ENCODE data around the gene FARS2. TPM values are rescaled to one million over a fixed set of nuclear protein-coding genes. Genes with fewer than 3 reads are reported as not detected.

The FARS2 gene
- total RNA-seq, 4 donors from 2014 or later: 10.6 to 24.9 (median 15.2) TPM

DNA sequence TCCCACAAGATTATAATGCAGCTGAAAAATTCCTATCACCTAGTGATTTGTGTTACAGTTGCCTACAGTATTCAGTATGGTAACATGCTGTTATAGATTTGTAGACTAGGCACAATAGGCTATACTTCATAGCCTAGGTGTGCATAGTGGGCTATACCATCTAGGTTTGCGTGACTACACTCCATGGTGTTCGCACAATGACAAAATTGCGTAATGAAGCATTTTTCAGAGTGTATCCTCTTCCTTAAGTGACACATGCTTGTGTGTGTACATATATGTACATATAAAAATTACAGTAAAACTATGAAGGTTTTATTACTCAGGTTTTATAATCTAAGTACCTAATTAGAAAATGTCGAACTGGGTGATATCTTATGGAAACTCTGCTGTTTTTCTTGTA, 133.0 kb downstream of the FARS2 start:
- no peak overlapping the region for H3K27ac ChIP-seq (replicated peaks in 1 of 4)
- H3K4me1 ChIP-seq: no peaks in the 10 kb centered on the region
- intact Hi-C loops (cut with DNase I): no loop called here
- no peak for DNase-seq (ENCODE audit: extremely low spot score)
- no peaks in the 10 kb centered on the region for H3K27me3 ChIP-seq
- no peak overlapping the region for H3K4me3 ChIP-seq
- H3K36me3 ChIP-seq: no peaks in the 10 kb centered on the region
- WGBS: 96% methylated on average over 4 of the region's 4 CpGs
- TF ChIP-seq POLR2AphosphoS5 (IDR thresholded peaks at IDR 0.05): no peak
- no peak for TF ChIP-seq EP300 (IDR thresholded peaks at IDR 0.05)
- TF ChIP-seq, protein P1, sequence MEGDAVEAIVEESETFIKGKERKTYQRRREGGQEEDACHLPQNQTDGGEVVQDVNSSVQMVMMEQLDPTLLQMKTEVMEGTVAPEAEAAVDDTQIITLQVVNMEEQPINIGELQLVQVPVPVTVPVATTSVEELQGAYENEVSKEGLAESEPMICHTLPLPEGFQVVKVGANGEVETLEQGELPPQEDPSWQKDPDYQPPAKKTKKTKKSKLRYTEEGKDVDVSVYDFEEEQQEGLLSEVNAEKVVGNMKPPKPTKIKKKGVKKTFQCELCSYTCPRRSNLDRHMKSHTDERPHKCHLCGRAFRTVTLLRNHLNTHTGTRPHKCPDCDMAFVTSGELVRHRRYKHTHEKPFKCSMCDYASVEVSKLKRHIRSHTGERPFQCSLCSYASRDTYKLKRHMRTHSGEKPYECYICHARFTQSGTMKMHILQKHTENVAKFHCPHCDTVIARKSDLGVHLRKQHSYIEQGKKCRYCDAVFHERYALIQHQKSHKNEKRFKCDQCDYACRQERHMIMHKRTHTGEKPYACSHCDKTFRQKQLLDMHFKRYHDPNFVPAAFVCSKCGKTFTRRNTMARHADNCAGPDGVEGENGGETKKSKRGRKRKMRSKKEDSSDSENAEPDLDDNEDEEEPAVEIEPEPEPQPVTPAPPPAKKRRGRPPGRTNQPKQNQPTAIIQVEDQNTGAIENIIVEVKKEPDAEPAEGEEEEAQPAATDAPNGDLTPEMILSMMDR (IDR thresholded peaks at IDR 0.05): no peak
- no peak for TF ChIP-seq POLR2A (IDR thresholded peaks at IDR 0.05; ENCODE audit: low read depth)
- no peaks in the 10 kb centered on the region for H3K9me3 ChIP-seq

DNA sequence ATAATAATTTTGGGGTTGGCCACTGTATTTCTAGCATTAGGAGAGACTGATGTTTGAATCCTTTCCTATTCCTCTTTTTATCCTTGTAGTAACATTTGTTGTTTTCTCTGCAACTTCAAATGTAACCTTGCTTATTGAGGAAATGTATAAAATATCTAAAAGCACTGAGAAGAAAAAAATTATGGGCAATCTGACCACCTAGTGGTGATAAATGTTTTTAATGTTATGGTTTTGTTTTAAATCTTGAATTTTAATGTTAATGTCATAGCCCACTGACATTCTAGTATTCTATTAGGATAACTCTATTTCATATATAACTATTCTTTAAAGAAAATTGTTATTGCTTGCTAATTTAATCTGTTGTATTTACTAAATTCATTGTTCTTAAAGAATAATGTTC, 134.4 kb downstream of the FARS2 start:
- Histone ChIP-seq H3K27ac (replicated peaks in 1 of 4) (no peak overlapping the region), H3K36me3 (no peaks in the 10 kb centered on the region), H3K4me1 (no peaks in the 10 kb centered on the region), H3K27me3 (no peaks in the 10 kb centered on the region), H3K4me3 (no peak overlapping the region), H3K9me3 (no peaks in the 10 kb centered on the region)
- no peak for DNase-seq (ENCODE audit: extremely low spot score)
- TF ChIP-seq POLR2A (IDR thresholded peaks at IDR 0.05; ENCODE audit: low read depth) (no peak), POLR2AphosphoS5 (IDR thresholded peaks at IDR 0.05) (no peak), EP300 (IDR thresholded peaks at IDR 0.05) (no peak)
- intact Hi-C loops (cut with DNase I): no loop called here

- Histone ChIP-seq H3K27me3 (no peaks in the 10 kb centered on the region), H3K9me3 (peaks cover 0 to 8% (median 4%) of the 10 kb centered on the region in 4 donors), H3K36me3 (no peaks in the 10 kb centered on the region), H3K4me1 (no peaks in the 10 kb centered on the region), H3K27ac (replicated peaks in 1 of 4) (no peak overlapping the region), H3K4me3 (no peak overlapping the region)
- 63% methylated on average over 1 of the region's 1 CpG for WGBS
- TF ChIP-seq POLR2A (IDR thresholded peaks at IDR 0.05; ENCODE audit: low read depth): no peak
- TF ChIP-seq, protein P1 (IDR thresholded peaks at IDR 0.05): peak; percentile 22 to 49 (median 22)
- intact Hi-C loops (cut with DNase I): loop anchor here (2.0 kb wide), 1 partner anchor 254 kb away; no protein-coding TSS in a partner anchor
- DNase-seq (ENCODE audit: extremely low spot score): no peak
Observed at GRCh38 chr6:5398530-5398929, 137.2 kb downstream of the FARS2 start.

- 91% methylated on average over 2 of the region's 2 CpGs for WGBS
- Histone ChIP-seq H3K36me3 (no peaks in the 10 kb centered on the region), H3K4me3 (no peak overlapping the region), H3K27ac (replicated peaks in 1 of 4) (no peak overlapping the region), H3K4me1 (no peaks in the 10 kb centered on the region), H3K27me3 (no peaks in the 10 kb centered on the region), H3K9me3 (peaks cover 0 to 8% (median 4%) of the 10 kb centered on the region in 4 donors)
- no peak for TF ChIP-seq EP300 (IDR thresholded peaks at IDR 0.05)
- no peak for TF ChIP-seq POLR2AphosphoS5 (IDR thresholded peaks at IDR 0.05)
- TF ChIP-seq, protein P1 (IDR thresholded peaks at IDR 0.05): no peak
- no peak for TF ChIP-seq POLR2A (IDR thresholded peaks at IDR 0.05; ENCODE audit: low read depth)
- intact Hi-C loops (cut with DNase I): loop anchor here (2.0 kb wide), 1 partner anchor 255 kb away; no protein-coding TSS in a partner anchor
- DNase-seq (ENCODE audit: extremely low spot score): no peak
Observed at GRCh38 chr6:5399391-5399790, 138.1 kb downstream of the FARS2 start.

- intact Hi-C loops (cut with DNase I): no loop called here
- H3K27ac ChIP-seq (replicated peaks in 1 of 4): no peak overlapping the region
- DNase-seq (ENCODE audit: extremely low spot score): no peak
- no peaks in the 10 kb centered on the region for H3K27me3 ChIP-seq
- peaks cover 0 to 8% (median 4%) of the 10 kb centered on the region in 4 donors for H3K9me3 ChIP-seq
- no peak overlapping the region for H3K4me3 ChIP-seq
- no peaks in the 10 kb centered on the region for H3K4me1 ChIP-seq
- no peaks in the 10 kb centered on the region for H3K36me3 ChIP-seq
- 88% methylated on average over 4 of the region's 4 CpGs for WGBS
- no peak for TF ChIP-seq EP300 (IDR thresholded peaks at IDR 0.05)
- TF ChIP-seq, protein P1 (IDR thresholded peaks at IDR 0.05): peak in 2 of 3 experiments; percentile 10 to 33
- no peak for TF ChIP-seq POLR2A (IDR thresholded peaks at IDR 0.05; ENCODE audit: low read depth)
- TF ChIP-seq POLR2AphosphoS5 (IDR thresholded peaks at IDR 0.05): no peak
Observed at GRCh38 chr6:5401845-5402738, 140.8 kb downstream of the FARS2 start.
